Neural cell (in vitro differentiated cells): ENCODE measurements around the gene DNASE2. TPM values are rescaled to one million over a fixed set of nuclear protein-coding genes. Genes with fewer than 3 reads are reported as not detected.

Source experiments
- H2AFZ ChIP-seq: fragments of 200-600, 300-800 bp; sonication (generic), shearing (Covaris generic); 2 replicates; pipeline ENCODE4 v1.6.0; 2014; ENCODE audit warnings: low read depth, mild to moderate bottlenecking, antibody characterized with exemption, low read length, moderate library complexity
- H3F3A ChIP-seq: fragments of 200-600 bp; shearing (Covaris generic); 2 replicates; pipeline ENCODE4 v1.6.1; 2016; ENCODE audit warnings: mild to moderate bottlenecking, moderate library complexity, mixed read lengths, antibody characterized with exemption, low read length; ENCODE audit not compliant: insufficient read depth, poor library complexity, severe bottlenecking
- H3K27ac ChIP-seq: fragments of 200-600, 300-800 bp; sonication (generic), shearing (Covaris generic); 2 replicates; pipeline ENCODE4 v1.5.1; 2014; ENCODE audit warnings: mild to moderate bottlenecking, low read length, moderate library complexity
- H3K27me3 ChIP-seq: fragments of 300-800, 200-600 bp; sonication (generic), shearing (Covaris generic); 2 replicates; pipeline ENCODE4 v1.6.0; 2014; ENCODE audit warnings: mild to moderate bottlenecking, low read depth, low read length, moderate library complexity; ENCODE audit not compliant: insufficient read depth
- H3K36me3 ChIP-seq: fragments of 300-800, 200-600 bp; sonication (generic), shearing (Covaris generic); 2 replicates; pipeline ENCODE4 v1.5.1; 2014; ENCODE audit warnings: mild to moderate bottlenecking, antibody characterized with exemption, low read length, moderate library complexity; ENCODE audit not compliant: insufficient read depth
- H3K4me2 ChIP-seq: fragments of 300-800, 200-600 bp; sonication (generic), shearing (Covaris generic); 2 replicates; pipeline ENCODE4 v1.6.0; 2014; ENCODE audit warnings: mild to moderate bottlenecking, low read length
- H3K4me3 ChIP-seq: fragments of 300-800, 200-600 bp; sonication (generic), shearing (Covaris generic); 2 replicates; pipeline ENCODE4 v1.5.1; 2014; ENCODE audit warnings: mild to moderate bottlenecking, low read length, moderate library complexity
- H3K79me2 ChIP-seq: fragments of 200-600 bp; shearing (Covaris generic); replicated peaks from 2 replicates; pipeline ENCODE4 v1.6.0; 2014; ENCODE audit warnings: mild to moderate bottlenecking, low read length, moderate library complexity; ENCODE audit not compliant: insufficient read depth
- H3K9ac ChIP-seq: fragments of 300-800, 200-600 bp; sonication (generic), shearing (Covaris generic); 2 replicates; pipeline ENCODE4 v1.6.1; 2016; ENCODE audit warnings: mild to moderate bottlenecking, low read length, mixed read lengths
- H3K9me2 ChIP-seq: fragments of 200-600 bp; shearing (Covaris generic); 2 replicates; pipeline ENCODE4 v1.6.1; 2016; ENCODE audit warnings: mild to moderate bottlenecking, low read length, mixed read lengths; ENCODE audit not compliant: insufficient read depth
- H3K9me3 ChIP-seq: fragments of 200-600, 300-800 bp; sonication (generic), shearing (Covaris generic); 2 replicates; pipeline ENCODE4 v1.6.1; 2016; ENCODE audit warnings: mild to moderate bottlenecking, mixed run types, low read length, moderate library complexity, mixed read lengths
- H4K20me1 ChIP-seq: fragments of 200-600 bp; shearing (Covaris generic); 2 replicates; pipeline ENCODE4 v1.6.1; 2016; ENCODE audit warnings: mild to moderate bottlenecking, mixed run types; ENCODE audit not compliant: insufficient read depth
- EP300 ChIP-seq: fragments of 450-650 bp; conservative IDR thresholded peaks from 2 replicates; pipeline ENCODE4 v1.6.1; 2014; ENCODE audit warnings: antibody characterized with exemption, mild to moderate bottlenecking, moderate library complexity; ENCODE audit not compliant: poor library complexity, severe bottlenecking
- EZH2 ChIP-seq: fragments of 200-600, 300-800 bp; shearing (Covaris generic), sonication (generic); IDR thresholded peaks from 2 replicates; pipeline ENCODE4 v1.6.1; 2014; ENCODE audit warnings: antibody characterized with exemption, low read length, borderline replicate concordance, mild to moderate bottlenecking; ENCODE audit not compliant: insufficient read depth, poor library complexity, severe bottlenecking
- MXI1 ChIP-seq: fragments of 450-650 bp; conservative IDR thresholded peaks from 2 replicates; pipeline ENCODE4 v1.6.1; 2014; ENCODE audit warnings: antibody characterized with exemption, mild to moderate bottlenecking; ENCODE audit not compliant: poor library complexity, severe bottlenecking
- POLR2AphosphoS5 ChIP-seq: IDR thresholded peaks from 2 replicates; pipeline ENCODE4 v1.6.1; 2012
- RAD21 ChIP-seq: fragments of 450-650 bp; conservative IDR thresholded peaks from 2 replicates; pipeline ENCODE4 v1.6.1; 2014; ENCODE audit warnings: antibody characterized with exemption, mild to moderate bottlenecking, moderate library complexity
- SMC3 ChIP-seq: fragments of 450-650 bp; conservative IDR thresholded peaks from 2 replicates; pipeline ENCODE4 v1.6.1; 2014; ENCODE audit warnings: antibody characterized with exemption, mild to moderate bottlenecking, moderate library complexity; ENCODE audit not compliant: poor library complexity
- TAF1 ChIP-seq: IDR thresholded peaks from 2 replicates; pipeline ENCODE4 v1.6.1; 2012; ENCODE audit warnings: low read depth
- polyA plus RNA-seq: library from polyadenylated mRNA; depleted of rRNA; stranded (reverse); fragments of >200 nt; gene quantifications from 2 replicates; pipeline ENCODE4 v1.2.3, GENCODE V29; 2014
- TF ChIP-seq, protein P1 (sequence below): IDR thresholded peaks from 2 replicates; pipeline ENCODE4 v1.6.1; 2012; ENCODE audit warnings: borderline replicate concordance
- TF ChIP-seq, protein P2 (sequence below): fragments of 450-650 bp; IDR thresholded peaks from 2 replicates; pipeline ENCODE4 v1.5.1; 2014; ENCODE audit warnings: antibody characterized with exemption, mild to moderate bottlenecking, moderate library complexity; ENCODE audit not compliant: poor library complexity, severe bottlenecking

DNASE2 gene
- polyA plus RNA-seq, 1 donor from 2014 or later: 0.59 TPM

DNA sequence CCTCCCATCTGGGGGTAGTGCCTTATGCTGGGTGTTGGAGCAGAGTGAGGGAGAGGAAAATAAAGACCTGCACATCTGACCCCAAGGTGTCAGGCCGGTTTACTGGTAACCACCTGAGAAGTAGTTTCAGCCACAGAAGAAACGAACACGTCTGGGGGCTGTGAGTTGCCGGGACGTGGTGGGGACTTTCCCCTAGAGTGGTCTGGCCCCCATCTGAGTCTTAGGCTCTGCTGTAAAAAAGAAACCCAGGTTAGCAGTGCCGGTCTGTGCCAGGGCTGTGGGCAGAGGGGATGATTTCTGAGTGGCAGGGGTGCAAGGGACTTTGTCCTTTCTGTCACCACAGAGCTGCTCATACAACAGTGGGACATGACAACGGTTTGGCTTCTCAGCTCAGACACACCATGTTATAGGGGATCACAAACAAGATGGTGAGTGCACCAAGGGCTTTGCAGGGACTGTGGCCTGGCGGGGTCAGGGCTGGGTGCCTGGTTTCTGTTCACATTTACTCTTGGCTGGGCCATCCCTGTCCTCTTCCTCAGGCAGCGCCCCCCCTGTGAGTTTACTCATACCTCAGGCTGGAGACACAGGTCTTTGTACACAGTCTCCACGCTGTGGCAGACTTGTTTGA lies 18.8 kb upstream of the DNASE2 start:
- no peaks in the 10 kb centered on the region for H3K79me2 ChIP-seq
- H3F3A ChIP-seq: no peaks in the 10 kb centered on the region
- H3K4me2 ChIP-seq: no peak overlapping the region
- H3K27ac ChIP-seq: no peak overlapping the region
- H3K4me3 ChIP-seq: no peak overlapping the region
- H4K20me1 ChIP-seq: no peaks in the 10 kb centered on the region
- no peaks in the 10 kb centered on the region for H3K9me2 ChIP-seq
- TF ChIP-seq, protein P1, sequence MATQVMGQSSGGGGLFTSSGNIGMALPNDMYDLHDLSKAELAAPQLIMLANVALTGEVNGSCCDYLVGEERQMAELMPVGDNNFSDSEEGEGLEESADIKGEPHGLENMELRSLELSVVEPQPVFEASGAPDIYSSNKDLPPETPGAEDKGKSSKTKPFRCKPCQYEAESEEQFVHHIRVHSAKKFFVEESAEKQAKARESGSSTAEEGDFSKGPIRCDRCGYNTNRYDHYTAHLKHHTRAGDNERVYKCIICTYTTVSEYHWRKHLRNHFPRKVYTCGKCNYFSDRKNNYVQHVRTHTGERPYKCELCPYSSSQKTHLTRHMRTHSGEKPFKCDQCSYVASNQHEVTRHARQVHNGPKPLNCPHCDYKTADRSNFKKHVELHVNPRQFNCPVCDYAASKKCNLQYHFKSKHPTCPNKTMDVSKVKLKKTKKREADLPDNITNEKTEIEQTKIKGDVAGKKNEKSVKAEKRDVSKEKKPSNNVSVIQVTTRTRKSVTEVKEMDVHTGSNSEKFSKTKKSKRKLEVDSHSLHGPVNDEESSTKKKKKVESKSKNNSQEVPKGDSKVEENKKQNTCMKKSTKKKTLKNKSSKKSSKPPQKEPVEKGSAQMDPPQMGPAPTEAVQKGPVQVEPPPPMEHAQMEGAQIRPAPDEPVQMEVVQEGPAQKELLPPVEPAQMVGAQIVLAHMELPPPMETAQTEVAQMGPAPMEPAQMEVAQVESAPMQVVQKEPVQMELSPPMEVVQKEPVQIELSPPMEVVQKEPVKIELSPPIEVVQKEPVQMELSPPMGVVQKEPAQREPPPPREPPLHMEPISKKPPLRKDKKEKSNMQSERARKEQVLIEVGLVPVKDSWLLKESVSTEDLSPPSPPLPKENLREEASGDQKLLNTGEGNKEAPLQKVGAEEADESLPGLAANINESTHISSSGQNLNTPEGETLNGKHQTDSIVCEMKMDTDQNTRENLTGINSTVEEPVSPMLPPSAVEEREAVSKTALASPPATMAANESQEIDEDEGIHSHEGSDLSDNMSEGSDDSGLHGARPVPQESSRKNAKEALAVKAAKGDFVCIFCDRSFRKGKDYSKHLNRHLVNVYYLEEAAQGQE: no peak
- TF ChIP-seq EZH2 (no peak), EP300 (no peak), TAF1 (no peak), MXI1 (no peak), POLR2AphosphoS5 (no peak), RAD21 (no peak), SMC3 (no peak)
- TF ChIP-seq, protein P2, sequence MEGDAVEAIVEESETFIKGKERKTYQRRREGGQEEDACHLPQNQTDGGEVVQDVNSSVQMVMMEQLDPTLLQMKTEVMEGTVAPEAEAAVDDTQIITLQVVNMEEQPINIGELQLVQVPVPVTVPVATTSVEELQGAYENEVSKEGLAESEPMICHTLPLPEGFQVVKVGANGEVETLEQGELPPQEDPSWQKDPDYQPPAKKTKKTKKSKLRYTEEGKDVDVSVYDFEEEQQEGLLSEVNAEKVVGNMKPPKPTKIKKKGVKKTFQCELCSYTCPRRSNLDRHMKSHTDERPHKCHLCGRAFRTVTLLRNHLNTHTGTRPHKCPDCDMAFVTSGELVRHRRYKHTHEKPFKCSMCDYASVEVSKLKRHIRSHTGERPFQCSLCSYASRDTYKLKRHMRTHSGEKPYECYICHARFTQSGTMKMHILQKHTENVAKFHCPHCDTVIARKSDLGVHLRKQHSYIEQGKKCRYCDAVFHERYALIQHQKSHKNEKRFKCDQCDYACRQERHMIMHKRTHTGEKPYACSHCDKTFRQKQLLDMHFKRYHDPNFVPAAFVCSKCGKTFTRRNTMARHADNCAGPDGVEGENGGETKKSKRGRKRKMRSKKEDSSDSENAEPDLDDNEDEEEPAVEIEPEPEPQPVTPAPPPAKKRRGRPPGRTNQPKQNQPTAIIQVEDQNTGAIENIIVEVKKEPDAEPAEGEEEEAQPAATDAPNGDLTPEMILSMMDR: no peak
- H3K9me3 ChIP-seq: no peaks in the 10 kb centered on the region
- no peaks in the 10 kb centered on the region for H3K36me3 ChIP-seq
- H3K9ac ChIP-seq: no peak overlapping the region
- no peaks in the 10 kb centered on the region for H3K27me3 ChIP-seq
- no peak overlapping the region for H2AFZ ChIP-seq

DNA sequence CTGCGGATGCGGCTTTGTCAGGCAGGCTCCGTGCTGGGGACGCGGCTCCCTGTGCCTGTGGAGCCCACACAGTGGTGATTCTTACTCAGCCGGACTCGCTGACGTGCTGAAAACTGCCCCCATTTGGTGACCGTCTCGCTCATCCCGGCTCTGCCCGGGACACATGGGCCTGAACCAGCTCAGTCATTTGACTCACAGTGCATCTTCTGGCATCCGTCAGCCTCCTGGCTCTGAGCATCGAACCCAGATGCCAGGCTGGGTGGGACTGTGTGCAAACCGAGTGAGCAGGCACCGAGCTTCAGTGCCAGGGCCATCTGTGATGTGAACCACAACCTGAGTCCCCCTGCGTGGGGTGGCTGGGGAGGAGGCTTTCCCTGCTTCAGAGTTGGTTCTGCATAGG lies 15.2 kb upstream of the DNASE2 start:
- Histone ChIP-seq H3K9me3 (no peaks in the 10 kb centered on the region), H3K36me3 (no peaks in the 10 kb centered on the region), H3K27ac (no peak overlapping the region), H3K27me3 (no peaks in the 10 kb centered on the region), H4K20me1 (no peaks in the 10 kb centered on the region), H3K9ac (no peak overlapping the region), H3K4me3 (no peak overlapping the region), H3K4me2 (no peak overlapping the region), H3K79me2 (no peaks in the 10 kb centered on the region), H3K9me2 (no peaks in the 10 kb centered on the region), H3F3A (no peaks in the 10 kb centered on the region), H2AFZ (no peak overlapping the region)
- TF ChIP-seq EZH2 (no peak), MXI1 (no peak), RAD21 (no peak), TAF1 (no peak), POLR2AphosphoS5 (no peak), SMC3 (no peak)
- TF ChIP-seq, protein P1: no peak
- TF ChIP-seq, protein P2: no peak
